ENCODE measurements around the gene METTL26.
"Not testable (repeated sequence)": the region's sequence is repeated elsewhere in the genome, so short reads cannot be mapped to it uniquely, and the experiment has no call there.

Gene METTL26

DNA sequence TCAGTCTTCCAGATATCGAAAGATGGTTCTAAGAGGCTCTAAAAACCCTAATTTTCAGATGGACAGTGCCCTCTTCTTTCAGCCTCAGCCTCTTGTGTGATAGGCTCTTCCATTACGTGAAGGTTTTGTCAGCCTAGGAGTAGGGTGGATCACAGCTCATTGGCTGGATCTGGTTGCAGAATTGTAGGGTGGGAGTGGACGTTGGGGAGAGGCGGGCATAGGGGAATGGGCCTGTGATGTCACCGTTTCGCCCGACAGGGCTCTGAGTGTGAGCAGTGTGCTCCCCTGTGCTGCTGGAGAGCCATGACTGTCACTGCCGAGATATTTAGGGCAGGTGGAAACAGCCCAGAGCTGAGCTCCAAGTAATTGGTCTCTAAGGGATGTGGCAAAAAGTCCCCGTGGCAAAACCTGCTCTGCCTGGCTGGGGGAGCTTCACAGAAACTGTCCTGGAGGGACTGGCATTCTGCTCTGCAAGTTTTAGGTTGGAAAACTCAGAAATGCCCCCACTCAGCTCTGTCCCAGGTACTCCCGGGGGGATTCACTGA is 11.5 kb downstream of the METTL26 start:
- no peak for DNase-seq

DNA sequence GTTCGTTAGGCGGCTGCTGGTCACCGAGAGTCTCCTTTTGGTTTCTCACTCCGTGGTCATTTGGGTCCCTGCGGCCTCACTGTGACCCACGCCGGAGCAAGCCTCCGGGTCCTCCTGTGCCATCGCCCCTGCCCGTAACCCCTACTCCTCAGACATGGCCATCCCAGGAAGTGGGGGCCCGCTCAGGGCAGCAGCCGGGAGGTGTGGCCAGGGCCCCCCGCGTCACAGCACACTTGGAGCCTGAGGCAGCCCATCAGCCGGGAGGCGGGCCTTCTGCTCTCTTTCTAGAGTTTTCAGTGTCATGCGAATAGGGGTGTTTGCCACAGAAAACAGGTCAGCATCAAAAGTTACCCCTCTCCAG is 13.2 kb downstream of the METTL26 start:
- no peak for DNase-seq

DNA sequence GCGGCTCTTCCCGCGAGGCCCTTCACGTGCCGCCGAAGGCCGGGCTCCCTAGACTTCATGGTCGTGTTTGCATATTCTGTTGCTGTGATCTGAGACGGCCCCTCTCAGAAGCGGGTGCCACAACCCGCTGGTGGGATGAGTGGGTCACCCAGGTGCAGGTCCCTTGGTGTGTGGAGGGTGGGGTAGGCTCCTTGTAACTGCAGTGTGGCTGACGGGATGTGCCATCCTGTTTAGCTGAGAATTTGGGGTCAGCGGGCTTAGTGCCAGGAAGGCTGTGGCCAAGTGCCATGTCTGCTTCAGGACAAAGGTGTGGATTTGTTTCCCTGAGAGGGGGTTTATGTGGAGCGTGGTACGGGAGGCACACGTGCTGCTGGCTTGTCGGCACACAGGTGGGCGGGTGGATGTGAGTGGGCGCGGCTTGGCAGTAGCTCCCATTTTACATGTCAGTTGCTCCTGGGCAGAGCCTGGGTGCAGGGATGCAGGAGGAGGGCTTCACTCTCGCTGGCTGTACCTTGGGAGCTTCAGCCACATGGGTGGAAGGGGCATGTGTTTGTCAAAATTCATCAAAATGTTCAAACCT is 14.5 kb downstream of the METTL26 start:
- DNase-seq = no peak

DNA sequence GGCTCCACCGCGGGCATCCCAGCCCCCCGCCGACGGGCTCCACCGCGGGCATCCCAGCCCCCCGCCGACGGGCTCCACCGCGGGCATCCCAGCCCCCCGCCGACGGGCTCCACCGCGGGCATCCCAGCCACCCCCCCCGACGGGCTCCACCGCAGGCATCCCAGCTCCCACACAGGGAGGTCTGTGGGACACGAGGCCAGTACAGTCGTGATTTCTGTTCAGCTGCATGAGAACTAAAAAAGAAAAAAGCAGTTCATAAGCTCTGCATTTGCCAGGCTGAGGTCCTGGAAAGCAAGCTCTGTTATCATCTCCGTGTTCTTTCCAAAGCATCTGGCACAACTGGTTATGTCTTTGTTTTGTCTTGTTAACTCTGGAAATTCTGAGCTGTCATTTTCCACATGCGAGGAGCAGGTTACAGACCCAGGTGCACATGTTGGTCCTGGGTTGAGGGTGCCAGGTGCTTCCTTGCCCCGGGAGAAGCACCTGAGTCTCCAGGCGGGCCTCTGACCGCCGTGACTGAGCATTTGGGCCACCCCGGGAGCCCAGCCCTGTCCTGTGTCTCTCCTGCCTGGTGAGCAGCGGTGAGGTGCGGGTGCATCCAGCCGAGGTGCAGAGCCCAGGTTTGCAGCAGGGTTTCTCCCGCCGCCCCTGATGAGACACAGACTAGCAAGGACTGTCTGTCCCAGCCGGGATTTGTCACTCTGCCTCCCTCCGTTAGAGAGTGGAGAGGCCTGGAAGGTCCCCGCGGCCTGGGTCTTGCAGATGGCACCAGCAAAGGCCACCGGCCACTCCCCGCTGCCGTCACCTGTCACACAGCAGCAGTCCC is 15.2 kb downstream of the METTL26 start:
- DNase-seq = no peak

DNA sequence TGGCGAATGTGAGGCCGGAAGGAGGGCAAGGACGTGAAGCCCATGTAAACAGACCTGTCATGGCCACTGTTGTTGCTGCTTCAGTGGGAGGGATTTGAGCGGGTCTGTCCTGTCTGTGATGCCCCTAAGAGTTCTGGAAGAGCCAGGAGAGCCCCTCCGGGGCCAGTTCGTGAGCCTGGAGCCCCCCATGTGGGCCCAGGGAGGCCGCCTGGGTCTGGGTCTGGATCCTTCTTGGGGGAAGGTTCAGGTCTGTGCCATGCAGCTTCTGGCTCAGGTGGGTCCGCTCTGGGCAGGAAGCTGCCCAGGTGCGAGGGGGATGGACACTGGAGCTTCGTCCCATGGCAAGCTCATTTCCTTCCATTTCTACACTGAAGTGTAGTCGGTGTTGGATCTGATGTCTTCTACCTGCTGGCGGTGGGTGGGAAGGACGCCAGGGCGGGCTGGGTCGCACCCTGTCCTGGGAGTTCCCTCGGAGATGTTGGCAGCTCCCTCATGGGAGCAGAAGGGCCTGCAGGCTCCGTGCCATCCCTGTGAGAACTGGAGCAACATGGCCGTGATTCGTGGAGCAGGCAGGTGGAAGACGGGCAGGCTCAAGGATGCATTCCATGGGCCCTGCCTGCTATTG is 16.5 kb downstream of the METTL26 start:
- DNase-seq = no peak

DNA sequence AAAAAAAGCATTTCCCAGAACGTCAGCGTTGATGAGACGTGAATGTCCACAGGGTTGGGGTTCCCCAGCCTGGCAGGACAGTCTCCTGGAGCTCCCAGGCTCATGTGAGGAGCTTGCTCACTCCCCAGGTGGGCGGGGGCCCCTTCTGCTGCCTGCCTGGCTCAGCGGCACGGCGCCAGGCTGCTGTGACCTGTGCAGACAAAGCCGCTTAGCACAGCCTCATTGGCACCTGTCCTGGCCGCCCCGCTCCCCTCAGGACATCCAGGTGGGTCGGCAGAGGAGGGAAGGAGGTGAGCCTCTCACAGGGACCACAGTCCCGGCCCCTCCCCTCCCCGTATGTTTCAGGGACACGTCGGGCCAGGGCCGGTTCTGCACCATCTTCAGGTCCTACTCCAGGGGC is 18.2 kb downstream of the METTL26 start:
- DNase-seq = no peak

DNA sequence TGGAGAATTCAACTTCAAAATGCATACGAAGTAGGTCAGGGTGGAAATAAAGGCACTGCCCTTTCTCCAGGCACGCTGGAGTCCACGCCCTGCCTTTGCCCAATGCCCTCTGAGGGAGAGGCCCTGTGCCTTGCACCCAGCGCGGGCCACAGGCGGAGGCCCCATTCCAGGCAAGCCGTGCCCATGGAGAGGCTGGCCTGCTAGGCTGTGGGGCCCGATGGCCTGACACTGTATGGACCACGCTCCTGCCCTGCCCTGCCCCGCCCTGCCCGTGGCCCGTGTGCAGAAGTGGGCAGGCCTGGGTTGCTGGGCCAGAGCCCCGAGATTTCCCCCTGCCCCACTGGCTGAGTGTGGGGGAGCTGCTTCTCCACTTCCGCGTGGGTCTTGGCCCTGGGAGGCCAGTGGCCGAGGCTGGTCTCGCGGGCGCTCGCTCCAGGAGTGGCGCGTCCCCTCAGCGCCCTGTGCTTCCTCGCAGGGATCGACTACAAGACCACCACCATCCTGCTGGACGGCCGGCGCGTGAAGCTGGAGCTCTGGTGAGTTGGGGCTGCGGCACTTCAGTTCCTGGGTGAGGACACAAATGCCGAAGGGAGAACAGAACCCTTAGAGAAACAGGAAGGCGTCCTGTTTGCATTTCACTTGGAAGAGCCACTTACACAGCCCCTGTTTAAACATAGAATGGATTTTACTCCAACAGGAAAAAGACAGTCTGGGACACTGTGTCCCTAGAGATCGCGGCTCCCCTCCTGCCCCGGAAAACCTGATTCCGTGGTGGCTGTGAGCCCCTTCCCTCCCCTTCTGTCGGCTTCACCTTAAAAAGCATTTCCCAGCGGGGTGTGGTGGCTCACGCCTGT is 19.1 kb downstream of the METTL26 start:
- no peak for DNase-seq

DNA sequence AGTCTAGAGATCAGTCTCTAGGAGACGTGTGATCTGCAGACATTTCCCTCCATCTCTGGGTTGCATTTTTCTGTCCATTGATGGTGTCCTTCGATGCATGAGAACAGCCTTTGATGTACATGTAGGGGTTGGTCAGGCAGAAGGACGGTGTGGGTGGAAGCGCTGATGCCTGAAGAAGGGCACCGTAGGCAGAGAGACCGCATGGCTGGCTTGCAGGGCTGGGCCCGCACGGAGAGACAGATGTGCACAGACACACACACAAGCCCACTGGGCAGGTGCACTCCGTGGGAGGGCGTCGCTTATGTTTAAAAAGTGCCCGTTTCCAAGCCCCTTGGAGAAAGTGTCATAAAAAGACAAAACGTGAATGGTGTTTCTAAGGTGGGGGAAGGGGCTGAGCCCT is 21.0 kb downstream of the METTL26 start:
- DNase-seq = no peak

DNA sequence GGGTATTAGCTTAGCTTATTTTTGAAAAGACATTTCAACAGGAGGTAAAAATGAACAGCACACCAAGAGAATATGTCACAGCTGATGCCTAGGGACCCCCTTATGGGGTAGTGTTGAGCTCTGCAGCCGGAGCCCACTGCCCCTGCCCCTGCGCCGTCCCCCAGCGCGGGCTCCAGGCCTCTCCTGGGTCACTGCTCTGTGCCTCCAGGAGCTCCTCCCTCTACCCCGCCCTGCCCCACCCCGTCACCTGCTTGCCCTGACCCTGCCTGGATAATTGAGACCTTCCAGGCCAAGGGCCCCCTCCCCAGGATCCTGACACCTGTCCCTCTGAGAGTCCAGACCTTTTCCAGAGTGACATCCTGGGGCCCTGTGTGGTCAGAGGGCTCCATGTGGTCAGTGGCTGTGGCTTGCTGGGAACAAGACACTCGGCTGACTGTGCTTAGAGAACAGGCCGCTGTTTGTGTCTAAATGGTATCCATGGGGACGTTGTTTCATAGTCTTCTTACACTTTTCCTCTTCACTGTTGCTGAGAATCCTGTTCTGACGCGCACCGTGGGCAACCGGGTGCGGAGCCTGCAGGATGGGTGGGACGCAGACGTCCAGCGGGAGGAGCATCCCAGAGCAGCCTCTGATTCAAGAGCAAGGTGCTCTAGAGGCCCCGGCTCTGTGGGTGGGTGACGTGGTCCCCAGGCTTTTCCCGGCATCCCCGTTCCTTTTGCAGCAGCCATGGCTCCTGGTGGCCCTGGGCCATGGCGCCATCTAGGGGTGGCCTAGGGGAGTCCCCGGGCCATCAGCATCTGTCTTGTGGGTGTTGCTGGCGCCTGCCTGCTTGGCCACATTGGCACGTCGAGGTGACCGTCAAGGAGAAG is 25.4 kb downstream of the METTL26 start:
- DNase-seq = peak; percentile 53

DNA sequence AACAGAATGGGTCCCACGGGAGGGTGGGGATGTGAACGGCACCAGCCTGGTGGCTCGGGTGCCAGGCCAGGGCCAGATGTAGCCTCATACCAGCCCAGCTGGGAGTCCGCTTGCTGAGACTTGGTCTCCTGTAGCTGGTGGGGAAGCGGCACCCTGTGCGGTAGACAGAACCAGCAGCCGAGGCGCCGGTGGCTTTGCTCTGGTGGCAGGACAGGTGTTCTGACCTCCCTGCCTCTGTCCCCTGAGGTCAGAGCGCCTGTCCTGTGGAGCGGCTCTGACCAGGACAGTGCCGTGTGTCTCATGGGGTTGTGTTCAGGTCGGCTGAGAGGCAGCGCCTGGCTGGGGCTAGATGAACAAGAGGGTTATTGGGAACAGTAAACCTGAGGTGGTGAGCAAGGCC is 26.1 kb downstream of the METTL26 start:
- no peak for DNase-seq

DNA sequence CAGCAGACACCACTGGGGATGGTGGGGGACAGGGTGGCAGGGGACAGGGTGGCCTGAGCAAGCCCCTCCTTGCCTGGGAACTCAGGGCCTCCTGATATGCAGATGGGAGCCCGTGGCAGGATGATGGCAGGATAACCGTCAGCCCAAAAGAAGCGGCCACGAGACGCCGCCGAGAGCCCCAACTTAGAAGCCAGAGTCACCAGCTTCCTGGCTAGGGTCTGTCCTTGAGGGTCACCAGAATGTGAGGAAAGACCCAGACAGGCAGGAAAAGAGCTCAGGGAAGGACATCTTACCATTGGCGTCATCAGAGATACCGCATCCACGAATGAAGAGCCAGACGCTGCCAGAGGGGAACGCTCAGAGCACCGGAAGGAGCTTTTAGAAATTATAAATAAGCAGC is 26.8 kb downstream of the METTL26 start:
- DNase-seq = no peak

DNA sequence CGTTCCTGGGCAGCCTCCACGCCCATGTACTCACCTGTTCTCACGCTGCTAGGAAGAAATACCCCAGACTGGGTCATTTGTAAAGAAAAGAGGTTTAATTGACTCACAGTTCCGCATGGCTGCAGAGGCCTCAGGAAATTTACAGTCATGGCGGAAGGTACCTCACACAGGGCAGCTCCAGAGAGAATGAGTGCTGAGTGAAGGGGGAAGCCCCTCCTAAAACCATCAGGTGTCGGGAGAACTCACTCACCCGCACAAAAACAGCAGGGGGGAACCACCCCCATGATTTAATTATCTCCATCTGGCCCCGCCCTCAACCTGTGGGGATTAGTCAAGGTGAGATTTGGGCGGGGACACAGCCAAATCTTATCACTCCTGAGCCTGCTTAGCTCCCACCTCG is 28.1 kb downstream of the METTL26 start:
- no peak for DNase-seq

DNA sequence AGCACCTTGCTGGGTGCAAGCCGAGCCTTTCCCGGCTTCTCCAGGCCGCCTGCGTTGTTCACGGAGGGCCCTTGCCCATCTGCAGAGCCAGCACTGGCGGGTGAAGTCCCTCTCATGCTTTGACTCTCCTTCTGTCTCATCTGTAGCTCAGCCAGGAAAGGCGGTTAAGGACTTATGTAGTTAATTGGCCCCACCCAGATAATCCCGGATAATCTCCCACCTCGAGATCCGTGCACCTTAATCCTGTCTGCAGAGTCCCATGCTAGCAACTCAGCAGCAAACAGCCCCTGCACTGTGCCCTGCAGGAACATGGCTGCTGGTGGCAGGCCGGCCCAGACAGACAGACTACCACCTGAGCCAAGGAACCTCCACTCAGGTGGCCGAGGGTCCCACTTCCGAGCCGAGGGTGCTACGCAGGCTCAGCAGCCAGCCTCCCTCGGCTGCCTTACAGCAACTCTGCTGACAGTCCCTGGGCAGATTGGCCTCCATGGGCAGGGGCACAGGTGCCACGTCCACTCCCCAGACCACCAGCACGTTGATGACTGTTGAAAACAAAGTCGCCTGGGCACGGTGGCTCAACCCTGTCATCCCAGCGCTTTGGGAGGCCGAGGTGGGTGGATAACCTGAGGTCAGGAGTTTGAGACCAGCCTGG is 29.3 kb downstream of the METTL26 start:
- no peak for DNase-seq

DNA sequence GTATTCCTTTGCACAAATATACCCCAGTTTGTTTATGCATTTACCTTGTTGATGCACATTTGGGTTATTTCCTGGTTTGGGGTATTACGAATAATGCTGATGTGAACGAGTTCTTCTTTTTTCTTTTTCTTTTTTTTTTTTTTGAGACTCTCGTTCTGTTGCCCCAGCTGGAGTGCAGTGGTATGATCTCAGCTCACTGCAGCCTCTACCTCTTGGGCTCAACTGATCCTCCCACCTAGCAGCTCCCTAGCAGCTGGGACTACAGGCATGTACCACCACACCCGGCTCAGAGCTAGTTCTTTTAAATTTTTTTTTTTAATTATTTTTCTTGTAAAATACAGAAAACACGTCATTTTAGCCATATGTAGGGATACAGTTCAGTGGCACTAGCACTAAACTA is 32.2 kb downstream of the METTL26 start:
- no peak for DNase-seq

DNA sequence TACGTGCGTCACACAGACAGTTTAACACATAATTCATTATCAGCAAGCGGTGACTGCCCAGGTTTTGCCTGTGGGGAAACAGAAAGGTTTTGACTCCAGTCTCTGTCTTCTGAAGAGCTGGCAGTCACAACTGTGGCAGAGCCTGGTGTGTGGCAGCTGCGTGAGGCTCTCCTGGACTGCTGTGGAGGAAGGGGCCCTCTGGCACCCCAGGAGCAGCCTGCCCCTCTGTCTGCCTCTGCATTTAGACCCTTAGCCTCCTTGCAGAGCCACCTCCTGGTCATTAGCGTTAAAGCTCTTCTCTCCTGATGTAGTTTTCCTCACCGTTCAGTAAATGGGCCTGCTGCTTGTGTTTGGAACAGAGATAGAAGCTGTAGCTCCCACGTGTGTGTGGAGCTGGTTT is 35.3 kb downstream of the METTL26 start:
- DNase-seq = no peak

DNA sequence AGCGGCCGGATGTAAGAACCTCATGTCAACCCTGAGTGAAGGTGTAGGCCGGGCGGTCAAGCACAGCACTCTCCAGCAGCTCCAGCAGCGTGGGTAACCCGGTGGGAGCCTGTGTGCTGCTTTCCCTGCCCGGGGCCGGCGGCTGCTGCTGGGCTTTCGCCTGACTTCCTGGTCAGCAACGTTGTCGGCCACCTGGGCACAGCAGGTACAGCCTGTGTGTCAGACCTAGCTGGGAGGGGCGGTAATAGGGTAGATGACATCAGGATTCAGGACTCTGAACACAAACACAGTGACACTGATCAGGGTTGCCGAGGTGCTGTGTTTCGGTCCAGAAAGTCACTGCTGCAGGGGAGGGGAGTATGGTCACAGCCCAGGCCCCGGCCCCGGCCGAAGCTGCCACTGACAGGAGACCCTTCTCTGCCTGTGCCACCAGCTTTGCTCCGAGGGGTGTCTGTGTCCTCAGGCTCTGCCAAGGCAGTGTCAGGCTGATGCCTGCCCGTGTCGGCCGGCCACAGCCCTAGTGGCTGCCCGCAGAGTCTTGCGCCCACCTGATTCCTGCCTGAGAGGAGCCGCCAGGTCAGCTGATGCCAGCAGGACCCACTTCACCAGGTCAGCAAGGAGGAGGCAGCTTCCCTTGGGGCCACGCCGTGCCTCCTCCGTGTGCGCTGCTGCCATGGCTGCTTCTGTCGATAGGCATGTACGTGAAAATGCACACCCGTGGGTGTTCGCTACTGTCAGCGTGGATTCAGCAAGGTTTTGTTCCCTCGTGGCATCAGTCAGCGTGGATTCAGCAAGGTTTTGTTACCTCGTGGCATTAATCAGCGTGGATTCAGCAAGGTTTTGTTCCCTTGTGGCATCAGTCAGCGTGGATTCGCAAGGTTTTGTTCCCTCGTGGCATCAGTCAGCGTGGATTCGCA is 37.0 kb downstream of the METTL26 start:
- no peak for DNase-seq

DNA sequence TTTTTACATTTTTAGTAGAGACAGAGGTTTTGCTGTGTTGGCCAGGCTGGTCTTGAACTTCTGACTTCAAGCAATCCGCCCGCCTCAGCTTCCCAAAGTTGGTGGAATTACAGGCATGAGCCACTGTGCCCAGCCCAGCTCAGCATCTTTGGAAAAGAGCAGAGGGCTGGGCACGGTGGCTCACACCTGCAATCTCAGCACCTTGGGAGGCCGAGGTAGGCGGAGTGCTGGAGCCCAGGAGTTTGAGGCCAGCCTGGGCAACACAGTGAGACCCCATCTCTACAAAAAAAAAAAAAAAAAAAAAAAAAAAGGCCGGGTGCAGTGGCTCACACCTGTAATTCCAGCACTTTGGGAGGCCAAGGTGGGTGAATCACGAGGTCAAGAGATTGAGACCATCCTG is 38.5 kb downstream of the METTL26 start:
- not testable (repeated sequence) for DNase-seq

DNA sequence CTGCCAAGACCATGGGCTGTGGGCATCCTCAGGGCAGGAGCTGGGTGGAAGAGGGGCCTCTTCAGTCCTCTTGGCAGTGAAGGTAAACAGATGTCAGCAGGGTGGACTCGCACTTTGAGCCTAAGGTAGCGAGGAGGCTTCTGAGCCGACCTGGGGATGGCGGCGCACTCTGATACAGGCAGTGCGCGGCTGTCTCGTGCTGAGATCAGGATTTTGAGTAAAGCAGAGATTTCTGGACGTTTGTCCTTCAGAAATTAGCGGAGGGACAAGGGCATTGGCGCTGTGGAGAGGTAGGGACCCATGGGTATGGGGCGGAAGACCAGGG is 39.4 kb downstream of the METTL26 start:
- no peak for DNase-seq

DNA sequence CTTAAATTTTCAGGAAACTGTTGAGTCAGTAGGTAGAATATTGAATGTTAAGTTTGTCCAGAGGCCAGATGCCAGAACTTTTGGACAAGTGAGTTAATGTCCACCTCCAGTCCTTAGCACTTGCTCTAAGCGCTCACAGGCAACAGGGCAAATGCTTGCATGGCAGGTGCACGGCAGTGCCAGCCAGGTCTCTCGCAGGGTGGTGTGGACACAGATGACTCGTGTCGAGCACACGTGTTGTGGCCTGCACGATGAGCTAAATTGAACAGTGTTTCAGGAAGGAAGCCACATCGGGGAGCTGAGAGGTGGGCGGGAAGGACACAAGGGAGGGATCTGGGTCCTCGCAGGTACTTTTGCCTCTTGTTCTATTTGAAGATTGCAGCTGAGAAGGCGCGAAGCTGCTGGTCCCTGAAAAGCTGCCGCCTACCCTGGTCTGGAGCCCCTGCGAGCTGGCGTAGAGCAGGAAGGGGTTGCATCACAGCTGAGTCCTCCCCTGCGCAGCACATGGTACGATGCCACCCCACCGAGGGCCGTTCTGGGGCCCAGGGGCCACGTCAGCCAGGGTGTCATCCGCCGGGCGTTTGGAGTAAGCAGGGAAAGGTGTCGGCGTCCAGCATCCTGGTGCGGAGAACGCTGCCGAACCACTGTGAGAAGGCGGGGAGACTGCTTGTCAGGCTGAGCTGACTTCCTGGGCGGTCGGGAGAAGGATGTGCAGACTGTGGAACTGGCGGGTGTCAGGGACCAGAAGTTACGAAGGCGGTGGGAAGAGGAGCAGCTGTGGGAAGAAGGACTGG is 40.0 kb downstream of the METTL26 start:
- DNase-seq = no peak

DNA sequence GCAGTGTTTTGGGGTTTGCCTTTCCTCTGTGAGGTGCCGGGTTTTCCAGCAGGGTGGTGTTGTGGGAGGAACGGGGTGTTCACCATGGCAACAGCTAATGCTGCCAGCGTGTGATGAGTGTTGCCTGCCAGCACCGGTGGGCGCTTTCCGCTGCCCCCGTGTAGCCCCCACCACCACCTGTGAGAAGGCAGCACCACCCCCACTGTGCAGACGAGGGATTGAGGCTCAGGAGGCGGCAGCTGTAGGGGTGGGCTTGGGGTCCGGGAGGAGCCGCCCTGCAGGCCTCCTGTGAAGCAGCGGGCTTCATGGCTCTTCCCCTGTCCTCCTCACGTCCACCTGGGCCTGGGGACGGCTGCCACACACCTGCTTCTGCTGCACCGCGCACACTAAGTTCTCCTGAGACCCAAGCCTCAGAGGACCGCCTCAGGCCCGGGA is 41.0 kb downstream of the METTL26 start:
- no peak for DNase-seq

Measured in activated CD4-positive, alpha-beta T cell treated with anti-CD3 and anti-CD28 coated beads, Interleukin-2, Interleukin-6, amounts not matched to agents 100 ng/mL and 50 ng/mL, durations not matched to agents 16 hours and 8 hours (primary cell).